Uterus (tissue), 4 donors: ENCODE data around the gene DNAH17. TPM values are rescaled to one million over a fixed set of nuclear protein-coding genes. Genes with fewer than 3 reads are reported as not detected.

Experiments used
- DNase-seq, 2 donors: peaks; one replicate each; pipeline ENCODE4 v3.0.0-alpha.2; 2019 to 2020
- H3K27ac ChIP-seq, 2 donors: fragments of 200-600 bp; sonication (generic); 1 replicate in 1 of 2; 2 replicates in 1 of 2; pipeline ENCODE4 v1.5.1; 2016 to 2018
- H3K27me3 ChIP-seq, 2 donors: fragments of 200-600 bp; sonication (generic); one replicate each; pipeline ENCODE4 v1.5.1; 2018 to 2019; ENCODE audit warnings: control low read depth in 1 of 2
- H3K36me3 ChIP-seq, 2 donors: fragments of 200-600 bp; sonication (generic); one replicate each; pipeline ENCODE4 v1.5.1; 2019; ENCODE audit warnings: control low read depth in 1 of 2
- H3K4me1 ChIP-seq, 2 donors: fragments of 200-600 bp; sonication (generic); one replicate each; pipeline ENCODE4 v1.5.1; 2018 to 2019; ENCODE audit warnings: control low read depth in 1 of 2
- H3K4me3 ChIP-seq, 2 donors: fragments of 200-600 bp; sonication (generic); 1 replicate in 1 of 2; 2 replicates in 1 of 2; pipeline ENCODE4 v1.5.1; 2018 to 2019; ENCODE audit warnings: mild to moderate bottlenecking in 1 of 2
- H3K9me3 ChIP-seq, 2 donors: fragments of 200-600 bp; sonication (generic); one replicate each; pipeline ENCODE4 v1.5.1; 2019; ENCODE audit warnings: control low read depth in 1 of 2
- POLR2A ChIP-seq, 2 donors: fragments of 450-650 bp; IDR thresholded peaks; one replicate each; pipeline ENCODE4 v1.6.1; 2016; ENCODE audit warnings: antibody characterized with exemption in 2 of 2, mild to moderate bottlenecking in 1 of 2, moderate library complexity in 1 of 2
- intact Hi-C: fragments of 100-400 bp; cut with DNase I; formaldehyde crosslinking; loops from one replicate; pipeline ENCODE4 v1.15.1; 2023; ENCODE audit warnings: low total_unique reads
- total RNA-seq, 4 donors: library from RNA; depleted of rRNA in 3 of 4; stranded (reverse); fragments of >200 nt in 3 of 4; gene quantifications; one replicate each; pipeline versions ENCODE4 v1.1.0 to v1.2.4, GENCODE V29; 2014 to 2023
- TF ChIP-seq, protein P1 (sequence below), 4 experiments: fragments of 200-600 bp in 2 of 4; fragments of 450-650 bp in 2 of 4; sonication (generic) in 2 of 4; IDR thresholded peaks; one replicate each; pipeline ENCODE4 v1.5.1; 2016 to 2019; ENCODE audit warnings: antibody characterized with exemption in 4 of 4, mild to moderate bottlenecking in 2 of 4, moderate library complexity in 1 of 4
- donor health status: DM: yes; HTN: yes; CAD: no.

The DNAH17 gene
- total RNA-seq, 4 donors from 2014 or later, result 0.03 to 1.1 TPM; not detected in 2

DNA sequence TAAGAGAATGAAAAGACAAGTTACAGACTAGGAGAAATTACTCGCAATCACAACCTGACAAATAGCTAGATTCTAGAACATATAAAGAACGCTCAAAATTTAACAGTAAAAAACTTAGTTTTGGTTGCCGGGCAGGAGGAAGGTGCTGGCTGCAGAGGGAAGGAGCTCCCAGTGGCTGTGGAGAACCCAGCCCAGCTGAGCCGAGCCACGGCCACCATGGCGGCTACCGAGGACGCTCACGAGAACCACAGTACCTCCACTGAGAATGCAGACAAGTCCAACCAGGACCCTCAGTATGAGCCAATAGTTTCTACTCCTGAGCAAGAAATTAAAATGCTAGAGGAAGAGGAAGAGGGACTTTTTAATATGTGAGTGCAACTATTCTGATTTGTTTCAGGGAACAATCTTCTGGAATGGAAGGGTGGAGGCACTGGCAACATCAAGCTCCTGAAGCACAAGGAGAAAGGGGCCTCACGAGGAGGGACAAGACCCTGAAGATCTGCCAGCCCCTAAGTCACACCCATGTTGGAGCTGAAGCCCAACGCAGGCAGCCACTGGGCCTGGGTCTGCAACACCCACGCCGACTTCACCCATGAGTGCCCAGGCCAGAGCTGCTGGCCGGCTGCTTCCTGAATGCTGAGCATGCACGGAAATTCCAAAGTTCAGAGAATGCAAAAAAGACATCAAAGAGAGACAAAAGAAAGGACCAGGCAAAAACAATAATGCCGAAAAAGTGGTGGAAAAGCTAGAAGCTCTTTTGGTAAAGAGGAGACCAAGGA, 55.0 kb downstream of the DNAH17 start:
- H3K27ac ChIP-seq, result no peak overlapping the region
- no peaks in the 10 kb centered on the region for H3K36me3 ChIP-seq
- intact Hi-C loops, result no loop called here
- H3K4me3 ChIP-seq, result no peak overlapping the region
- TF ChIP-seq, protein P1, sequence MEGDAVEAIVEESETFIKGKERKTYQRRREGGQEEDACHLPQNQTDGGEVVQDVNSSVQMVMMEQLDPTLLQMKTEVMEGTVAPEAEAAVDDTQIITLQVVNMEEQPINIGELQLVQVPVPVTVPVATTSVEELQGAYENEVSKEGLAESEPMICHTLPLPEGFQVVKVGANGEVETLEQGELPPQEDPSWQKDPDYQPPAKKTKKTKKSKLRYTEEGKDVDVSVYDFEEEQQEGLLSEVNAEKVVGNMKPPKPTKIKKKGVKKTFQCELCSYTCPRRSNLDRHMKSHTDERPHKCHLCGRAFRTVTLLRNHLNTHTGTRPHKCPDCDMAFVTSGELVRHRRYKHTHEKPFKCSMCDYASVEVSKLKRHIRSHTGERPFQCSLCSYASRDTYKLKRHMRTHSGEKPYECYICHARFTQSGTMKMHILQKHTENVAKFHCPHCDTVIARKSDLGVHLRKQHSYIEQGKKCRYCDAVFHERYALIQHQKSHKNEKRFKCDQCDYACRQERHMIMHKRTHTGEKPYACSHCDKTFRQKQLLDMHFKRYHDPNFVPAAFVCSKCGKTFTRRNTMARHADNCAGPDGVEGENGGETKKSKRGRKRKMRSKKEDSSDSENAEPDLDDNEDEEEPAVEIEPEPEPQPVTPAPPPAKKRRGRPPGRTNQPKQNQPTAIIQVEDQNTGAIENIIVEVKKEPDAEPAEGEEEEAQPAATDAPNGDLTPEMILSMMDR (IDR thresholded peaks at IDR 0.05), result no peak
- TF ChIP-seq POLR2A (IDR thresholded peaks at IDR 0.05), result no peak
- H3K9me3 ChIP-seq, result no peaks in the 10 kb centered on the region
- no peak for DNase-seq
- no peaks in the 10 kb centered on the region for H3K4me1 ChIP-seq
- H3K27me3 ChIP-seq, result no peaks in the 10 kb centered on the region

DNA sequence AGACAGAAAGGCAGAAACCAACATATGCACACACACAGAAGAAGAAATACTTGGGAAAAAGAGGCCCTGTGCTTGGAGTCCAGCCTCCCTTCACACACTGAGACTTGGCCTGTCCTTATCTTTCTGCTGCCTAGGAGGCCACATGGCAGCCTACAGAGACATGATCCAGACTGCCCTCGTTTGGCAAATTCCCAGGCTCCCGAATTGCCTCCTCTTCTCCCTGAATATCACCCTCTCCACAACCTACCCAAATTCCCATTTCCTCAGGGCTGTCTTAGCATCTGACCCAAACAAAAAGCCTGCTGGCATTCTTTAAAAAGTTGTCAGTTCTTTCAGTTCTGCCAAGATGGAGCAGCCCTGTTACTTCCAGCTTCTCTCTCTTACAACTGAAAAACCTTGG, 59.8 kb downstream of the DNAH17 start:
- Histone ChIP-seq H3K9me3 (no peaks in the 10 kb centered on the region), H3K27me3 (no peaks in the 10 kb centered on the region), H3K4me3 (no peak overlapping the region), H3K4me1 (no peaks in the 10 kb centered on the region), H3K36me3 (no peaks in the 10 kb centered on the region), H3K27ac (no peak overlapping the region)
- intact Hi-C loops, result no loop called here
- DNase-seq, result no peak
- TF ChIP-seq POLR2A (IDR thresholded peaks at IDR 0.05), result no peak
- TF ChIP-seq, protein P1 (IDR thresholded peaks at IDR 0.05), result no peak

DNA sequence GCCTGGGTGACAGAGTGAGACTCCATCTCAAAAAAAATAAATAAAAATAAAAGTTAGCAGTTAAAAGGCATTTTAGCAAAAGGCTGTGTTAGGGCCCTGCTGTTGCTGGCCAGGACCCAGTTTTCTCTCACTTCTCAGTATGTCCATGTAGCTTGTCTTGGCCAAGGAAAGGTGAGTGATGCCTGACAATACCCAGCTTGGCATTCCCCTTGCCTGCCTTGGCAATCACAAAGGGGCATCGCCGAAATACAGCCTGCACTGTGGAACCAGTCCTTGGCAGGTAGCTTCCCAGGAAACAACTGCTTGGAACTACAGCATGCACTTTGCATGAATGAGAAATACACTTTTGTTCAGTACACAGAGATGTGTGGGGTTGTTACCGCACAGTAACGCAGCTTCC, 61.7 kb downstream of the DNAH17 start:
- DNase-seq, result no peak
- H3K27ac ChIP-seq, result no peak overlapping the region
- no peak for TF ChIP-seq POLR2A (IDR thresholded peaks at IDR 0.05)
- TF ChIP-seq, protein P1 (IDR thresholded peaks at IDR 0.05), result no peak
- H3K4me1 ChIP-seq, result no peaks in the 10 kb centered on the region
- intact Hi-C loops, result no loop called here
- H3K4me3 ChIP-seq, result no peak overlapping the region
- H3K36me3 ChIP-seq, result no peaks in the 10 kb centered on the region
- no peaks in the 10 kb centered on the region for H3K27me3 ChIP-seq
- no peaks in the 10 kb centered on the region for H3K9me3 ChIP-seq

DNA sequence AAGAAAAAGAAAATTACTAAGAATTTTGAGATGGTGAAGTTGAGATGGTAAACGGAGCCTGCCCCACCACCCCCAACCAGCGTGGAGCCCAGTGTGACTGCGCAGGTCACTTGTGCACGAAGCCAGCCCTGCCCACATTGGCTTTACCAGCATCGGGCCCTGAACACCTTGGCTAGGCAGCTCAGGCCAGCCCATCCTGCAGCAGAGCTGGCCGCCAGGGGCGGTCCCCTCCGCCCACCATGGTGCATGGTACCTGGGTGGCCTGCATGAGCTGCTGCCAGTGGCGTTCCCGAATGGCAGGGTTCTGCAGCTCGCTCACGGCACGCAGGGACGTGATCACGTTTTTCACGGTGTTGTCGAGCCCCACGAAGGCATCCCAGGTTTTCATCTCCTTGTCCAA, 62.7 kb downstream of the DNAH17 start:
- H3K27me3 ChIP-seq, result no peaks in the 10 kb centered on the region
- intact Hi-C loops, result no loop called here
- no peak overlapping the region for H3K4me3 ChIP-seq
- TF ChIP-seq, protein P1 (IDR thresholded peaks at IDR 0.05), result no peak
- no peak for TF ChIP-seq POLR2A (IDR thresholded peaks at IDR 0.05)
- H3K27ac ChIP-seq, result no peak overlapping the region
- no peaks in the 10 kb centered on the region for H3K9me3 ChIP-seq
- H3K36me3 ChIP-seq, result no peaks in the 10 kb centered on the region
- no peak for DNase-seq
- H3K4me1 ChIP-seq, result no peaks in the 10 kb centered on the region

DNA sequence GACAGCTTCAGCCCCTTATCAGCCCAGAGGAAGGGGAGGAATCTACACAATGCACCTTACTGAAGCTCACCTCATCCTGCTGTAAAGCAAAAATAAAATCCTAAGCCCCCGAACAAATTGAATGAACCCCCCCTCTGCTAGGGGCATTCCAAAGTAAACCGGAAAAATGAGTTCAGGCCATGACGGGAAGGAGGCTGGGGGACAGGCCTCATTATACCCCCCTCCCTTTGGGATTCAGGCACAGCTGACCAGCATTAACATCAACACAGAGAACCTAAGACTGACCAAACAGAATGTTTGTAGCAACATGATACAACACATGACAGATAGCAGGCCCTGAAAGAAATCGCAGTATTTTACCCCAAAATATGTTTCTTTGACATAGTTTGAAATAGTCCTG, 64.2 kb downstream of the DNAH17 start:
- no peak for TF ChIP-seq POLR2A (IDR thresholded peaks at IDR 0.05)
- TF ChIP-seq, protein P1 (IDR thresholded peaks at IDR 0.05), result no peak
- no peak overlapping the region for H3K4me3 ChIP-seq
- H3K27me3 ChIP-seq, result no peaks in the 10 kb centered on the region
- intact Hi-C loops, result no loop called here
- H3K27ac ChIP-seq, result no peak overlapping the region
- H3K36me3 ChIP-seq, result no peaks in the 10 kb centered on the region
- no peak for DNase-seq
- H3K9me3 ChIP-seq, result no peaks in the 10 kb centered on the region
- no peaks in the 10 kb centered on the region for H3K4me1 ChIP-seq
